H1 (cell line): ENCODE measurements around the gene NECTIN1. TPM values are rescaled to one million over a fixed set of nuclear protein-coding genes. Genes with fewer than 3 reads are reported as not detected.

Experiments used
- CTCF ChIA-PET: fragments of 300-600 bp; sonication (Branson Sonifier 250); formaldehyde crosslinking; loops from one replicate; lab custom pipeline; 2021; ENCODE audit not compliant: partially characterized antibody; lab: Charles Lee
- POLR2A ChIA-PET: fragments of 300-600 bp; sonication (Branson Sonifier 250); formaldehyde crosslinking; loops from one replicate; lab custom pipeline; 2021; ENCODE audit warnings: inconsistent platforms; ENCODE audit not compliant: partially characterized antibody; lab: Charles Lee
- DNase-seq, 2 experiments: peaks; one replicate each; pipeline versions ENCODE4 v3.0.0 to v3.0.0-alpha.2; 2010 to 2022; ENCODE audit warnings: low spot score in 2 of 2, low read depth in 1 of 2, mixed read lengths in 1 of 2
- FAIRE-seq: peaks from 2 replicates; lab custom pipeline; 2011; peaks lifted over from hg19 to GRCh38; lab: Jason Lieb, UNC
- H2AFZ ChIP-seq: 2 replicates; pipeline ENCODE4 v1.8.1; 2012; ENCODE audit warnings: low read length, inconsistent platforms
- H2AK5ac ChIP-seq: 2 replicates; pipeline ENCODE4 v1.6.1; 2013; ENCODE audit warnings: low read depth, low read length
- H2BK120ac ChIP-seq: replicated peaks from 2 replicates; pipeline ENCODE3; 2013; ENCODE audit warnings: low read depth, low read length, inconsistent platforms
- H2BK12ac ChIP-seq: 2 replicates; pipeline ENCODE4 v1.6.1; 2013; ENCODE audit warnings: low read depth, low read length
- H2BK15ac ChIP-seq: 2 replicates; pipeline ENCODE4 v1.6.1; 2013; ENCODE audit warnings: low read length
- H2BK20ac ChIP-seq: 2 replicates; pipeline ENCODE4 v1.6.1; 2013; ENCODE audit warnings: low read length
- H2BK5ac ChIP-seq: 2 replicates; pipeline ENCODE4 v1.6.1; 2013; ENCODE audit warnings: low read depth, low read length
- H3K14ac ChIP-seq: 2 replicates; pipeline ENCODE4 v1.6.1; 2013; ENCODE audit warnings: inconsistent platforms; ENCODE audit not compliant: insufficient read length
- H3K18ac ChIP-seq: 2 replicates; pipeline ENCODE4 v1.6.1; 2013; ENCODE audit warnings: low read length; ENCODE audit errors: extremely low read depth
- H3K23ac ChIP-seq: 2 replicates; pipeline ENCODE4 v1.6.1; 2013; ENCODE audit warnings: inconsistent platforms; ENCODE audit not compliant: insufficient read length
- H3K23me2 ChIP-seq: 2 replicates; pipeline ENCODE4 v1.6.1; 2013; ENCODE audit warnings: low read depth, low read length
- H3K27ac ChIP-seq: 2 replicates; pipeline ENCODE4 v1.6.1; 2011; ENCODE audit warnings: low read depth, low read length, inconsistent platforms
- H3K27me3 ChIP-seq, 4 experiments: replicated peaks in 1 of 4; 1 replicate in 1 of 4; 2 replicates in 3 of 4; pipeline versions ENCODE4 v1.6.1 to v1.8.1; 2011 to 2013; ENCODE audit warnings: low read length in 3 of 4, mild to moderate bottlenecking in 3 of 4, inconsistent platforms in 2 of 4, mixed read lengths in 2 of 4, moderate library complexity in 1 of 4; ENCODE audit not compliant: control insufficient read depth in 3 of 4, insufficient read depth in 3 of 4; ENCODE audit errors: extremely low read depth in 1 of 4
- H3K36me3 ChIP-seq, 4 experiments: 2 replicates each; pipeline versions ENCODE4 v1.6.1 to v1.8.1; 2011 to 2013; ENCODE audit warnings: mild to moderate bottlenecking in 4 of 4, low read length in 3 of 4, moderate library complexity in 2 of 4, control low read depth in 1 of 4, inconsistent platforms in 1 of 4; ENCODE audit not compliant: insufficient read depth in 4 of 4, control insufficient read depth in 2 of 4
- H3K4ac ChIP-seq: replicated peaks from 2 replicates; pipeline ENCODE3; 2013; ENCODE audit warnings: low read length, low read depth, mixed read lengths, inconsistent platforms; ENCODE audit not compliant: insufficient read length
- H3K4me1 ChIP-seq, 4 experiments: replicated peaks in 1 of 4; 1 replicate in 1 of 4; 2 replicates in 3 of 4; pipeline versions ENCODE4 v1.6.1 to v1.8.1; 2011 to 2013; ENCODE audit warnings: low read length in 3 of 4, inconsistent platforms in 2 of 4, mixed read lengths in 1 of 4; ENCODE audit not compliant: insufficient read depth in 4 of 4, control insufficient read depth in 3 of 4
- H3K4me2 ChIP-seq, 2 experiments: 2 replicates each; pipeline versions ENCODE4 v1.6.1 to v1.8.1; 2011 to 2013; ENCODE audit warnings: low read depth in 2 of 2, low read length in 2 of 2, control low read depth in 1 of 2, inconsistent platforms in 1 of 2, mild to moderate bottlenecking in 1 of 2; ENCODE audit not compliant: insufficient read depth in 1 of 2
- H3K4me3 ChIP-seq, 4 experiments: fragments of 200-600, 300-600 bp in 1 of 4; sonication (generic), shearing (Covaris generic), sonication (Bioruptor Twin) in 1 of 4; 2 replicates each; pipeline versions ENCODE4 v1.5.1 to v1.8.1; 2011 to 2016; ENCODE audit warnings: low read length in 4 of 4, low read depth in 3 of 4, control low read depth in 2 of 4, inconsistent platforms in 2 of 4, mild to moderate bottlenecking in 2 of 4, mixed read lengths in 1 of 4, moderate library complexity in 1 of 4; ENCODE audit not compliant: insufficient read depth in 2 of 4; ENCODE audit errors: extremely low read depth in 1 of 4
- H3K56ac ChIP-seq: replicated peaks from 2 replicates; pipeline ENCODE3; 2013; ENCODE audit warnings: low read depth, mild to moderate bottlenecking, mixed read lengths, low read length, inconsistent platforms; ENCODE audit not compliant: insufficient read length
- H3K79me1 ChIP-seq: 2 replicates; pipeline ENCODE4 v1.6.1; 2013; ENCODE audit warnings: low read depth, low read length, control low read depth
- H3K79me2 ChIP-seq, 2 experiments: 2 replicates each; pipeline versions ENCODE4 v1.6.1 to v1.8.1; 2012 to 2013; ENCODE audit warnings: low read length in 2 of 2, mild to moderate bottlenecking in 2 of 2, inconsistent platforms in 1 of 2; ENCODE audit not compliant: insufficient read depth in 2 of 2, control insufficient read depth in 1 of 2
- H3K9ac ChIP-seq, 4 experiments: replicated peaks in 1 of 4; 1 replicate in 1 of 4; 2 replicates in 3 of 4; pipeline versions ENCODE4 v1.6.1 to v1.8.1; 2011 to 2013; ENCODE audit warnings: low read depth in 3 of 4, low read length in 3 of 4, control low read depth in 2 of 4, mild to moderate bottlenecking in 2 of 4, moderate library complexity in 2 of 4, inconsistent platforms in 1 of 4; ENCODE audit errors: extremely low read depth in 1 of 4
- H3K9me3 ChIP-seq, 2 experiments: 2 replicates each; pipeline versions ENCODE4 v1.6.1 to v1.8.1; 2012 to 2013; ENCODE audit warnings: mild to moderate bottlenecking in 2 of 2, moderate library complexity in 2 of 2, control low read depth in 1 of 2, inconsistent platforms in 1 of 2, low read depth in 1 of 2, low read length in 1 of 2, mixed read lengths in 1 of 2; ENCODE audit not compliant: insufficient read depth in 2 of 2
- H4K20me1 ChIP-seq, 2 experiments: replicated peaks in 1 of 2; 2 replicates each; pipeline versions ENCODE3 to v1.8.1; 2011 to 2013; ENCODE audit warnings: inconsistent platforms in 2 of 2, low read length in 2 of 2, mild to moderate bottlenecking in 1 of 2; ENCODE audit not compliant: insufficient read depth in 2 of 2, control insufficient read depth in 1 of 2
- H4K5ac ChIP-seq: 2 replicates; pipeline ENCODE4 v1.6.1; 2013; ENCODE audit warnings: low read length, low read depth, mixed read lengths, inconsistent platforms; ENCODE audit not compliant: insufficient read length
- H4K8ac ChIP-seq: 2 replicates; pipeline ENCODE4 v1.8.0; 2013; ENCODE audit warnings: mild to moderate bottlenecking, moderate library complexity, low read length, inconsistent platforms; ENCODE audit not compliant: insufficient read depth; ENCODE audit errors: extremely low read depth
- H4K91ac ChIP-seq: replicated peaks from 2 replicates; pipeline ENCODE3; 2013; ENCODE audit warnings: low read length, mixed read lengths, inconsistent platforms; ENCODE audit not compliant: insufficient read length
- CHD2 ChIP-seq: IDR thresholded peaks from 2 replicates; pipeline ENCODE4 v1.6.1; 2012; ENCODE audit warnings: low read length, improper control_type of control experiment
- EP300 ChIP-seq, 2 experiments: IDR thresholded peaks; 1 replicate in 1 of 2; 2 replicates in 1 of 2; pipeline ENCODE4 v1.6.1; 2011 to 2012; ENCODE audit warnings: low read depth in 2 of 2, low read length in 2 of 2, mild to moderate bottlenecking in 2 of 2, borderline replicate concordance in 1 of 2, inconsistent platforms in 1 of 2, moderate library complexity in 1 of 2
- GABPA ChIP-seq: IDR thresholded peaks from 2 replicates; pipeline ENCODE4 v1.6.1; 2011; ENCODE audit warnings: mild to moderate bottlenecking, low read length, moderate library complexity, borderline replicate concordance; ENCODE audit not compliant: insufficient read depth
- PHF8 ChIP-seq: fragments of 200-600 bp; sonication (generic); conservative IDR thresholded peaks from 2 replicates; pipeline ENCODE4 v1.7.1; 2012; ENCODE audit warnings: low read depth, mild to moderate bottlenecking, inconsistent platforms, low read length, moderate library complexity
- RXRA ChIP-seq: IDR thresholded peaks from 2 replicates; pipeline ENCODE4 v1.6.1; 2011; ENCODE audit warnings: low read depth, mild to moderate bottlenecking, low read length, moderate library complexity; ENCODE audit not compliant: insufficient read depth
- SP4 ChIP-seq: IDR thresholded peaks from 2 replicates; pipeline ENCODE4 v1.6.1; 2012; ENCODE audit warnings: low read length, inconsistent platforms
- WGBS, 2 experiments: shearing (Covaris generic) in 1 of 2; methylation state at CpG; one replicate each; pipeline versions ENCODE4 v1.1.6 to v1.1.7; 2013 to 2015; ENCODE audit warnings: low lambda C conversion rate in 2 of 2, mixed read lengths in 2 of 2, inconsistent platforms in 1 of 2, low coverage in 1 of 2, missing lambda C conversion rate in 1 of 2; ENCODE audit not compliant: insufficient replicate concordance in 2 of 2, insufficient coverage in 1 of 2, insufficient read length in 1 of 2; ENCODE audit errors: extremely low coverage in 1 of 2, missing lambda C conversion rate in 1 of 2; 5-methylcytosine and 5-hydroxymethylcytosine counted together
- polyA plus RNA-seq, 7 experiments: library from polyadenylated mRNA; depleted of rRNA in 3 of 7; stranded (reverse) in 5 of 7; unstranded in 2 of 7; fragments of >200 nt in 5 of 7; fragments of 200-250 nt in 2 of 7; gene quantifications; 1 replicate in 5 of 7; 2 replicates in 1 of 7; 4 replicates in 1 of 7; pipeline versions ENCODE4 v1.2.1 to v1.2.3, GENCODE V29; 2011 to 2013; ENCODE audit warnings: missing spikeins in 2 of 7, mixed read lengths in 2 of 7
- total RNA-seq: library from RNA; stranded (reverse); fragmentation: NEBNext Ultra II Directional; extraction: Animal tissue kit (Norgen Biotek cat#: 25700); gene quantifications from 2 replicates; pipeline ENCODE4 v1.2.1, GENCODE V29; 2021

Gene NECTIN1
- total and polyA plus RNA-seq, 2 of the 8 experiments (the other 6 are each of a cell fraction or from before 2014, with no cell fraction given) = 43.2 to 97.7 TPM

DNA sequence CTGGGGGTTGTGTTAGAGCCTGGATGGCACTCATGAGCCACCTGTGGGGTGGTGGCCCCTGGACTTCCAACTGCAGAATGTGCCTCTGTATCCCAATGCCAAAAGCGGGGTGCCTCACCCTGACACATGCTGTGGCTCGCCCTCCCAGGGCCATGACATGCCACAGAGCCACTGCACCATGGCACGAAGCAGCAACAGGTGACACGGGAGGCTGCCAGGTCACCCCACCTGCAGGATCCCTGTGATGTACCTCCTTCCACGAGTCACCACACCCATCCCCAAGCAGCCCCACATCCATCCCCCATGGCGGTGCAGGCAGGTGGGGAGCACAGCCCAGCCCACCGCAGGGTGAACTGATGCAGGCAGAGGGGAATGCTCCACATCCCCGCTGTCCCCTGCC is 14.8 kb downstream of the NECTIN1 start:
- no peak overlapping the region for H3K18ac ChIP-seq
- no peak overlapping the region for H2BK20ac ChIP-seq
- no peak overlapping the region for H3K14ac ChIP-seq
- no peak overlapping the region for H3K4me3 ChIP-seq
- peaks cover 71 to 74% of the 10 kb centered on the region in 2 experiments for H4K20me1 ChIP-seq
- no peak for FAIRE-seq
- H3K23me2 ChIP-seq = no peaks in the 10 kb centered on the region
- POLR2A ChIA-PET = no interaction called here
- CTCF ChIA-PET = interaction anchor here (0.9 to 3.7 kb wide), 6 partner anchors 9 to 47 kb away, joined by 3 to 17 read pairs (median 4); no protein-coding TSS in a partner anchor
- H3K4ac ChIP-seq = no peak overlapping the region
- H3K79me1 ChIP-seq = peaks cover 40% of the 10 kb centered on the region
- H2BK12ac ChIP-seq = no peak overlapping the region
- H2BK120ac ChIP-seq = no peak overlapping the region
- peaks cover 8 to 88% of the 10 kb centered on the region in 2 experiments; a peak in 3 of 4 replicates for H3K79me2 ChIP-seq
- 0 out of 2 replicates have a peak overlapping the region, but pooled peaks have one; percentile 35 for H2BK5ac ChIP-seq
- peaks cover 5 to 51% (median 19%) of the 10 kb centered on the region in 4 experiments for H3K4me1 ChIP-seq
- no peaks in the 10 kb centered on the region for H3K27me3 ChIP-seq
- no peak overlapping the region for H3K4me2 ChIP-seq
- H3K23ac ChIP-seq = no peak overlapping the region
- WGBS, 2 experiments = 93% methylated on average over 8 of the region's 8 CpGs; no CpG with 5 or more reads in 1 of the 2 experiments
- no peaks in the 10 kb centered on the region for H3K36me3 ChIP-seq
- no peak overlapping the region for H3K9ac ChIP-seq
- no peak overlapping the region for H2AK5ac ChIP-seq
- TF ChIP-seq PHF8 (no peak), CHD2 (no peak), EP300 (IDR thresholded peaks at IDR 0.05; ENCODE audit: borderline replicate concordance in 1 of 2, low read depth in 2 of 2, low read length in 2 of 2) (no peak), RXRA (no peak), GABPA (no peak), SP4 (no peak)
- TF ChIP-seq, all 59 proteins: peak for 0
- Histone ChIP-seq H4K5ac (no peak overlapping the region), H4K8ac (no peak overlapping the region), H4K91ac (no peak overlapping the region), H3K56ac (no peak overlapping the region), H3K27ac (no peak overlapping the region), H3K9me3 (no peaks in the 10 kb centered on the region), H2AFZ (no peak overlapping the region), H2BK15ac (no peak overlapping the region)
- no peak for DNase-seq
